Ectodermal cell (in vitro differentiated cells): Measurements from ENCODE around the gene CCDC15.

ENCODE experiments used
- H3K27ac ChIP-seq: 2 replicates; pipeline ENCODE4 v1.7.0; 2013; ENCODE audit warnings: mild to moderate bottlenecking, low read depth, low read length; ENCODE audit not compliant: insufficient read depth, poor library complexity, severe bottlenecking
- H3K27me3 ChIP-seq: 2 replicates; pipeline ENCODE4 v1.7.0; 2013; ENCODE audit warnings: mild to moderate bottlenecking, low read length; ENCODE audit not compliant: insufficient read depth, control insufficient read depth, poor library complexity, severe bottlenecking
- H3K36me3 ChIP-seq: one replicate; pipeline ENCODE4 v1.7.0; 2013; ENCODE audit warnings: low read length; ENCODE audit not compliant: control insufficient read depth, insufficient read depth
- H3K4me1 ChIP-seq: one replicate; pipeline ENCODE4 v1.7.0; 2013; ENCODE audit warnings: low read length; ENCODE audit not compliant: control insufficient read depth, insufficient read depth
- H3K4me3 ChIP-seq: 2 replicates; pipeline ENCODE4 v1.7.0; 2013; ENCODE audit warnings: low read depth, low read length, control low read depth; ENCODE audit not compliant: insufficient read depth
- H3K9me3 ChIP-seq: 2 replicates; pipeline ENCODE4 v1.7.0; 2013; ENCODE audit warnings: mild to moderate bottlenecking, low read length, moderate library complexity; ENCODE audit not compliant: control insufficient read depth
- WGBS, 2 experiments: methylation state at CpG; one replicate each; pipeline ENCODE4 v1.1.7; 2013; ENCODE audit warnings: missing lambda C conversion rate in 2 of 2; 5-methylcytosine and 5-hydroxymethylcytosine counted together

Gene CCDC15

DNA sequence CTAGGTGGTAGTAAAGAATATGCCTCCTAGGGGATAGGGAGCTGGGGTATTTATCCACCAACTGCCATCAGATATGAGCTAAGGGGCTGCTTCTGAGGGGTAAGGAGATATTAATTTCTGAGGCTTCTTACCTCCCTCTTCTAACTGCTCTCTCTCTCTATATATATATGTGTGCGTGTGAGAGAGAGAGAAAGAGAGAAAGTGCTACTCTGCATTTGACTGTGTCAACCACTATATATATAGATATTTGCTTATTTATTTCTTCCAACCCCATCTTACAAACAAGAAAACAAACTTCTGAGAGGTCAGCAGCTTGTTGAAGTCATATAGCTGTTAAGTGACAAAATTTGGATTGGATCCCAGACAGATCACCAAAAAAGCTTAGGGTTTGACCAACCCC, 12.3 kb upstream of the CCDC15 start:
- Histone ChIP-seq H3K36me3 (no peaks in the 10 kb centered on the region), H3K27ac (no peak overlapping the region), H3K27me3 (no peaks in the 10 kb centered on the region), H3K9me3 (no peaks in the 10 kb centered on the region), H3K4me3 (no peak overlapping the region), H3K4me1 (peaks cover 10% of the 10 kb centered on the region)
- no CpG with 5 or more reads among the region's 1 CpG for WGBS, 2 experiments

DNA sequence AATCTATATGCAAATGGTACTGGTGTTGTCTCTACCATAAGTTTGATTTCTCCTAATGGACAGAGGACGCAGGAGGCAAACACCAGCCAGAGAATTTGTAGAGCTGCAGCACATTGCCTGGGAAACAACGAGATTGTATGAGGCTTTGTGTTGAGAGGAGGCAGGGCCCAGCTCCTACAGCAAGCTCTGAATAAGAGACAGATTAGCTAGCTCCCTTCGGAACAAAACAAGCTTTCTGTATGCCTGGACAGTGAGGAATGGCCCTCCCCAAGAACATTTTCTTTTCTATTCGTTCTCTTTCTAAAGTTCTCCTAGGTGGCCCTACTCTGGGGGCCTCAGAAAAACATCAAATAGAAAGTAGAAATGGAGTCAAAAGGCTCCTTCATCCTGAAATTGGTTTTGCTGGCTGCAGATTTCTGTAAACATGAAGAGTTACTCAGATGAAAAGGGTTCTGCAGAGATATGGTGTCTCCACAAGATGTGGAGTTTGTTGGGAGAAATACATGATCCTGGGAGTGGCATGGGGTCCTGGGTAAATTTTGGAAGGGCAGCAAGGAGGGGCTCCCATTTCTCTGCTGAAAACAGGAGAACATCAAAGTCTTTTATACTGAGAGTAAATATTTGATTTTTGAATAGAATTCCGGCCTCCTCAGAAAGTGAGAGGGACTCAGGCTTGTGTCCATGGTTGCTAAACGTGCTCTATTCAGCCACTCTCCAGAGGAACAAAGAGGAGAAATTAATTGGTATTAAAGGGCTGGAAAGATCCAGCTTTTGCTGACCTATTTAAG, 11.3 kb upstream of the CCDC15 start:
- H3K36me3 ChIP-seq, result no peaks in the 10 kb centered on the region
- H3K27me3 ChIP-seq, result no peaks in the 10 kb centered on the region
- WGBS, 2 experiments, result 52 to 54% methylated on average over 6 of the region's 6 CpGs
- H3K9me3 ChIP-seq, result no peaks in the 10 kb centered on the region
- peak overlapping the region; percentile 27 for H3K27ac ChIP-seq
- no peak overlapping the region for H3K4me3 ChIP-seq
- H3K4me1 ChIP-seq, result peaks cover 10% of the 10 kb centered on the region

DNA sequence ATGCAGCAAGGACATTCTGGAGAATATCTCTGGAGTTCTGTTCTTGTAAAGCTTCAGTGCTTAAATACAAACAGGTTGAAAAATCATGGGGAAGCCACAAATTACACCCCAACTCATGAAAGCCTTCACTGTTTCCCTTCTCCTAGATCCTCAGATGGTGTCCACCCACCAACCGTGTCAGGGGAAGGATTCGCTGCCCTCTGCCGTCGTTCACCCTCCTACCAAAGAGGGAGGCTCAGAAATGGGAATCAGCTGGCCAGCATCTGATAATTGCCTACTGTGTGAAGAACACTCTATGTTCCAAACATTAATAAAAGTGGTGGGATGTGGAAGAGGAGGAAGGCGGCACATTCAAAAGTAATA, 10.8 kb upstream of the CCDC15 start:
- H3K4me3 ChIP-seq, result no peak overlapping the region
- no peaks in the 10 kb centered on the region for H3K9me3 ChIP-seq
- H3K27me3 ChIP-seq, result no peaks in the 10 kb centered on the region
- no peaks in the 10 kb centered on the region for H3K36me3 ChIP-seq
- WGBS, 2 experiments, result 76 to 87% methylated on average over 5 of the region's 5 CpGs
- H3K4me1 ChIP-seq, result peaks cover 10% of the 10 kb centered on the region
- H3K27ac ChIP-seq, result no peak overlapping the region

DNA sequence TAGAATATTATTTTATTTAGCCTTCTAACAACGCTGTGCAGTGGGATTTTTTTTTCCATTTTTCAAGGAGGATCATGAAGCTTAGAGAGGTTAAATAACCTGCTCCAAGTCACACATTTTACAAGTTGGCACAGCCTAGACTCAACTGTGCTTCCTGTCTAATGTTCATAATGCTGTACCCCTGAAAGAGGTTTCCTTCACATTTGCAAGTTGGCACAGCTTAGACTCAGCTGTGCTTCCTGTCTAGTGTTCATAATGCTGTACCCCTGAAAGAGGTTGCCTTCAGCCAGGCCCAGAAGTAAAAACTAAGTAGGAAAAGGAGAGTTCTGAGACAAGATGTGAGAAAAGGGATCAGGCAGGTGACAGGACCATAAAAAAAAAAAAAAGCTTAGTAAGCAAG, 10.3 kb upstream of the CCDC15 start:
- Histone ChIP-seq H3K4me3 (no peak overlapping the region), H3K27ac (no peak overlapping the region), H3K4me1 (peaks cover 10% of the 10 kb centered on the region), H3K9me3 (no peaks in the 10 kb centered on the region), H3K27me3 (no peaks in the 10 kb centered on the region), H3K36me3 (no peaks in the 10 kb centered on the region)
- WGBS, 2 experiments, result 94 to 100% methylated on average over 1 of the region's 1 CpG

DNA sequence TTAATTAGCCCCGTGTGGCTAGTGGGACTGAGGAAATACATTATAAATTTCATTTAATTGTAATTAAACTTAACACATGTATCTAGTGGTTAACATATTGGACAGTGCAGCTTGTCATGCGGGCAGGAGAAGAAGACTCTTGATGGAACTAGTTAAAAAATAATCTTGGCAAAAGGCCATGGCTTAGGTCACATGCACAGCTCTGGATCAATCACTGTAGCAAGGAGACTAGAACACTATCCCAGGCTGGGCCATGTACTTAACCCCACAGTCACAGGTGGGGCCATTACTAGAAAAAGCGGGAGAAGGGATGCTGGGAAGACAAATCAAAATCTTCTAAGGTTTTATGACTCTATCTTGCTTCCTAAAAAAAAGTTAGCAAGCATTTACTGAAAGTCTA, 9.4 kb upstream of the CCDC15 start:
- 94 to 100% methylated on average over 1 to 2 of the region's 3 CpGs for WGBS, 2 experiments
- H3K36me3 ChIP-seq, result no peaks in the 10 kb centered on the region
- H3K27me3 ChIP-seq, result no peaks in the 10 kb centered on the region

DNA sequence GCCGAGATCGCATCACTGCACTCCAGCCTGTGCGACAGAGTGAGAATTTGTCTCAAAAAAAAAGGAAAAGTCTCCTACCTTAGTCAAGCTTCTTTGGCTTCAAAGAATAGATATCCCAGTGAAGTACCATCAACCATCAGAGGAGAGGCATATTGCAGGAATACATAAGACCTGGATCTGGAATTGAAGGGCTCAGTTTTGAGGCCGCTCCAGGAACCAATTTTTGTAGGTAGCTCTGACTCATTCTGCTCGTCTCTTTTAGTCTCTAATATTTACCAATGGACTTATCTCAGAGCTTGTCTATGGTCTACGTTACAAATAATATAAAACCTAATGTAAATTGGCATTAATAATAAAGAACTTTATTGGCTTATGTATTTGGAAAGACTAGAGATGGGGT, 8.2 kb upstream of the CCDC15 start:
- WGBS, 2 experiments, result 88 to 96% methylated on average over 4 to 5 of the region's 6 CpGs
- Histone ChIP-seq H3K36me3 (no peaks in the 10 kb centered on the region), H3K9me3 (no peaks in the 10 kb centered on the region), H3K27ac (no peak overlapping the region), H3K4me1 (peaks cover 5% of the 10 kb centered on the region), H3K27me3 (peaks cover 3% of the 10 kb centered on the region), H3K4me3 (no peak overlapping the region)

More for the DNA sequence above, 9.4 kb upstream of the CCDC15 start:
- H3K4me1 ChIP-seq, result peaks cover 5% of the 10 kb centered on the region
- no peak overlapping the region for H3K4me3 ChIP-seq
- H3K27ac ChIP-seq, result no peak overlapping the region
- H3K9me3 ChIP-seq, result no peaks in the 10 kb centered on the region

DNA sequence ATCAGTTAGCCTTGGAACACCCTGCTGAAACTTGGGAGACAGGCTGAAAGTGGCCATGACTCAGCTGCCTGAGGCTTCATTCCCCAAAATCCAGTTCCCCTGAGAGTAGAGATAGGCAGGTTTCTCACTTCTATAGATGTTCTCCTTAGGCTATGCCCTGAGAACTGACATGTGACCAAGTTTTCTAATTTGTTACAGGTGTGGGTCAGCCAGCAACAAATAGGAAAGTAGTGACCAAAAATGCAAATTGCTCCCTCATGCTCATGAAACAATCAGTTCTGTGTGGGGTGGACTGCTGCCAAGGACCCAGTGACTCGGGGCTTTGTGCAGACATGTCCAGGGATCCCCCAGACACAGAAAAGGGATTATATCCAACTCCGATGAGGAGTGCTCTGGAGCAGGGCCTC, 7.3 kb upstream of the CCDC15 start:
- 89 to 92% methylated on average over 2 of the region's 2 CpGs for WGBS, 2 experiments
- H3K4me3 ChIP-seq, result no peak overlapping the region
- no peak overlapping the region for H3K27ac ChIP-seq
- H3K4me1 ChIP-seq, result peaks cover 5% of the 10 kb centered on the region
- peaks cover 7% of the 10 kb centered on the region for H3K27me3 ChIP-seq
- no peaks in the 10 kb centered on the region for H3K9me3 ChIP-seq
- no peaks in the 10 kb centered on the region for H3K36me3 ChIP-seq

DNA sequence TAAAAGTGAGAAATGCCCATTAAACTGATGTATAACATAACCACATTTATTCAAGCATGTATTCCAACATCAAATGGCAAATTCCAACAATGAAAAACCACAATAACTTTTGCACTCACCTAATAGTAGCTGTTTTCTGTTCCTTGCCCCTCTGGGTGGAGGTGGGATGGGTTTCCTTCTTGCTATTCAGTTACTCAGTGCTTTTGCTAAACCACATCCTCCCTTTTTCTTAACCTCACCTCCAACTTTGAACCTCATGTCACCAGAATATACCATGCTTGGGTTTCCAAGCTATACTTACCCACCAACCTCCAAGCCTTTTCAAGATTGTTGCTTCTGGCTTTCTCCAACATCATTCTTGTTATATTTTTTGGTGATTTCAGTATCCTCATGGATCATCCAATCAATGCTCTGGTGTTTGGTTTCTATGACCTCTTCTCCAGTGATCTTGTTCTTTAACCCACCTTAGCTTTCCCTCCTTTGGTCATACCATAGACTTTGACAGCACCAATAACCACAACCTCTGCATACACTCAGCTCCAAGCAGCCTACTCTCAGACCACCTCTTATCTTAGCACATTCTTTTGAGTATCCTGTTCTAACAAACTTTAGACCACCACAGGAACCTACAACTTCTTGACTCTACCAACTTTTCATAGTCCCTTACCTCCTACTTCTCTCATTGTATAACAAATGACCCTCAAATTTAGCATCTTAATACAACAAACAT, 3.2 kb upstream of the CCDC15 start:
- H3K4me1 ChIP-seq, result peaks cover 10% of the 10 kb centered on the region
- H3K27me3 ChIP-seq, result peaks cover 20% of the 10 kb centered on the region
- H3K27ac ChIP-seq, result no peak overlapping the region
- no peaks in the 10 kb centered on the region for H3K36me3 ChIP-seq
- no peak overlapping the region for H3K4me3 ChIP-seq
- H3K9me3 ChIP-seq, result no peaks in the 10 kb centered on the region

DNA sequence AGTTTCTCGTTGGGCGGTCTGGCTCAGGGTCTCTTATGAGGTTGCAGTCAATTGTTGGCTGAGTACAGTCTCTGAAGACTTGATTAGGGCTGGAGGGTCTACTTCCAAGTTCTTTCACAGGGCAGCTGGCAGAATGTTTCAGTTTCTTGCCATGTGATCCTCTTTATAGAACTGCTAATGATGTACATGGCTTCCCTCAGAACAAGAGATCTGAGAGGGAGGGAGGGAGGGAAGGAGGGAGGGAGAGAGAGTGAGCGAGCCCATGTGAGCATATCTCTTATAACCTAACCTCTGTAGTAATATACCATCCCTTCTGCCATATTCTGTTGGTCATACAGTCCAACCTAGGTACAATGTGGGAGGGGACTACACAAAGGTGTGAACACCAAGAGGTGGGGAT, 2.7 kb upstream of the CCDC15 start:
- H3K36me3 ChIP-seq, result no peaks in the 10 kb centered on the region
- peaks cover 20% of the 10 kb centered on the region for H3K27me3 ChIP-seq
- H3K4me3 ChIP-seq, result no peak overlapping the region
- H3K4me1 ChIP-seq, result peaks cover 10% of the 10 kb centered on the region
- no peaks in the 10 kb centered on the region for H3K9me3 ChIP-seq
- H3K27ac ChIP-seq, result no peak overlapping the region
- WGBS, 2 experiments, result 46 to 59% methylated on average over 2 of the region's 3 CpGs

DNA sequence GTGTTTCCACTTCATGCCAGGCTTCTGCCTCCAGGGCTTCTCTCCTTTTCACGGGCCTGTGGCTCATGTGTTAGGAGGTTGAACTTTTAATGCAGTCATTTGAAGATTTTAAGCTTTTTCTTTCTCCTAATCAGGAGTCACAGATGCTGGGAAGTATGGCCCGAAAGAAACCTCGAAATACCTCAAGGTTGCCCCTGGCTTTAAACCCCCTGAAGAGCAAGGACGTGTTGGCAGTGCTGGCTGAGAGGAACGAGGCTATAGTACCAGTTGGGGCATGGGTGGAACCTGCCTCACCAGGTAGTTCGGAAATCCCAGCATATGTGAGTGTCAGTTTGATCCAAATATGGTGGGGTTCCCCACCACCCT, 571 bp downstream of the CCDC15 start:
- Histone ChIP-seq H3K27me3 (peaks cover 20% of the 10 kb centered on the region), H3K4me1 (peaks cover 10% of the 10 kb centered on the region), H3K27ac (peak overlapping the region; percentile 12), H3K4me3 (peak overlapping the region; percentile 63), H3K36me3 (no peaks in the 10 kb centered on the region), H3K9me3 (no peaks in the 10 kb centered on the region)
- 59 to 60% methylated on average over 5 of the region's 6 CpGs for WGBS, 2 experiments
